CD4-positive, alpha-beta memory T cell (primary cell): ENCODE results near the gene RSKR. TPM values are rescaled to one million over a fixed set of nuclear protein-coding genes. Genes with fewer than 3 reads are reported as not detected.

ENCODE experiments used
- CTCF ChIA-PET: fragments of 350-600 bp; sonication (Branson Sonifier 250); formaldehyde crosslinking; loops from one replicate; lab custom pipeline; 2021; ENCODE audit warnings: inconsistent platforms; ENCODE audit not compliant: partially characterized antibody; lab: Charles Lee
- POLR2A ChIA-PET: fragments of 350-600 bp; sonication (Branson Sonifier 250); formaldehyde crosslinking; loops from one replicate; lab custom pipeline; 2021; ENCODE audit not compliant: partially characterized antibody; lab: Charles Lee
- DNase-seq, 5 donors: peaks; one replicate each; pipeline versions ENCODE4 v3.0.0 to v3.0.0-alpha.2; 2020 to 2022; ENCODE audit warnings: mixed read lengths in 1 of 5
- H3K27ac ChIP-seq: one replicate; pipeline ENCODE4 v1.7.0; 2013; ENCODE audit warnings: low read depth, low read length
- H3K27me3 ChIP-seq: 2 replicates; pipeline ENCODE4 v1.7.0; 2013; ENCODE audit warnings: mild to moderate bottlenecking, low read length, moderate library complexity; ENCODE audit not compliant: insufficient read depth
- H3K36me3 ChIP-seq: 2 replicates; pipeline ENCODE4 v1.7.0; 2013; ENCODE audit warnings: mild to moderate bottlenecking, low read length, moderate library complexity; ENCODE audit not compliant: insufficient read depth
- H3K4me1 ChIP-seq: 2 replicates; pipeline ENCODE4 v1.7.0; 2013; ENCODE audit warnings: mild to moderate bottlenecking, low read length, moderate library complexity; ENCODE audit not compliant: insufficient read depth
- H3K4me3 ChIP-seq, 2 donors: one replicate each; pipeline ENCODE4 v1.7.0; 2013; ENCODE audit warnings: low read length in 2 of 2, mild to moderate bottlenecking in 1 of 2
- H3K9me3 ChIP-seq, 2 donors: one replicate each; pipeline ENCODE4 v1.7.0; 2013; ENCODE audit warnings: low read length in 2 of 2, control low read depth in 1 of 2; ENCODE audit not compliant: control insufficient read depth in 1 of 2
- H3K27ac Mint-ChIP-seq, 7 donors: one replicate each; pipeline ENCODE4 v1.8.0; 2020 to 2021; ENCODE audit warnings: mixed read lengths in 7 of 7, mild to moderate bottlenecking in 6 of 7, inconsistent platforms in 3 of 7, moderate library complexity in 3 of 7
- H3K27me3 Mint-ChIP-seq, 2 donors: one replicate each; pipeline ENCODE4 v1.8.0; 2020 to 2021; ENCODE audit warnings: mixed read lengths in 2 of 2
- H3K36me3 Mint-ChIP-seq, 2 donors: one replicate each; pipeline ENCODE4 v1.8.0; 2020 to 2021; ENCODE audit warnings: mixed read lengths in 2 of 2, inconsistent platforms in 1 of 2, mild to moderate bottlenecking in 1 of 2
- H3K4me1 Mint-ChIP-seq, 4 donors: one replicate each; pipeline ENCODE4 v1.8.0; 2020 to 2021; ENCODE audit warnings: mixed read lengths in 4 of 4, mild to moderate bottlenecking in 1 of 4
- H3K4me3 Mint-ChIP-seq, 8 donors: one replicate each; pipeline ENCODE4 v1.8.0; 2020 to 2021; ENCODE audit warnings: mixed read lengths in 8 of 8, mild to moderate bottlenecking in 7 of 8, moderate library complexity in 6 of 8, inconsistent platforms in 3 of 8
- H3K9me3 Mint-ChIP-seq, 8 donors: one replicate each; pipeline ENCODE4 v1.8.0; 2020 to 2021; ENCODE audit warnings: mixed read lengths in 8 of 8, mild to moderate bottlenecking in 5 of 8, inconsistent platforms in 3 of 8, moderate library complexity in 1 of 8
- intact Hi-C: fragments of 100-400 bp; cut with micrococcal nuclease; formaldehyde crosslinking; loops from one replicate; pipeline ENCODE4 v1.15.1; 2023
- polyA plus RNA-seq, 2 donors: library from polyadenylated mRNA; unstranded; fragments of 300-500 nt; fragmentation: Illumina TruSeq; gene quantifications; one replicate each; pipeline ENCODE4 v1.2.3, GENCODE V29; 2021
- total RNA-seq, 2 experiments: library from RNA; stranded (reverse); gene quantifications; one replicate each; pipeline ENCODE4 v1.2.3, GENCODE V29; 2021

RSKR gene
- total and polyA plus RNA-seq, 4 experiments from 2014 or later = 27.2 to 29.6 TPM; not detected in 2

DNA sequence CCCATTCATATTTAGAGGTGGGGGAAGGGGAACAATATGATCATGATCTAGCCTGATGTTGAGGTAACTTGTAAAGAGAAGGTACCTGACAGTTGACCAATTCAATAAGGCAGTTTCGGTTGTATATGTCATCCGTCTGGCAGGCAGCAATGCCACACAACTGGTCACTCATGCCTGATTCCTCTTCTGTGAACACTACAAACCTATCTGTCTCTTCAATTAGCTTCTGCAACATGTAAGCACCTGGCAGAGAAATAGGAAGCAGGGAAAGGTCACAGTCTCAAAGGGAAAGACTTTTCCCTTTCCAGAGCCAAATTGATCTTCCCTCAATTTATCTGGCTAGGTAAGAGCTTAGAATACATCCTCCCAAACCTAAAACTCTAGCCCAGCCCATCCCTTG, 10.2 kb upstream of the RSKR start:
- H3K27me3 Mint-ChIP-seq = no peaks in the 10 kb centered on the region
- Histone ChIP-seq H3K27ac (no peak overlapping the region), H3K27me3 (no peaks in the 10 kb centered on the region), H3K9me3 (no peaks in the 10 kb centered on the region), H3K36me3 (peaks cover 67% of the 10 kb centered on the region), H3K4me1 (no peaks in the 10 kb centered on the region), H3K4me3 (no peak overlapping the region)
- DNase-seq = no peak
- no peaks in the 10 kb centered on the region for H3K9me3 Mint-ChIP-seq
- intact Hi-C loops = no loop called here
- peaks cover 0 to 5% (median 3%) of the 10 kb centered on the region in 4 donors for H3K4me1 Mint-ChIP-seq
- no peak overlapping the region for H3K4me3 Mint-ChIP-seq
- ChIA-PET POLR2A (no interaction called here), CTCF (interaction anchor here (0.7 to 1.0 kb wide), 2 partner anchors 12 to 13 kb away, joined by 3 read pairs; no protein-coding TSS in a partner anchor)
- H3K36me3 Mint-ChIP-seq = peaks cover 60 to 82% of the 10 kb centered on the region in 2 donors
- H3K27ac Mint-ChIP-seq = no peak overlapping the region

- intact Hi-C loops = no loop called here
- Histone ChIP-seq H3K4me1 (no peaks in the 10 kb centered on the region), H3K4me3 (no peak overlapping the region), H3K27me3 (no peaks in the 10 kb centered on the region), H3K27ac (no peak overlapping the region), H3K36me3 (peaks cover 71% of the 10 kb centered on the region), H3K9me3 (no peaks in the 10 kb centered on the region)
- H3K9me3 Mint-ChIP-seq = no peaks in the 10 kb centered on the region
- POLR2A ChIA-PET = interaction anchor here (0.6 to 1.1 kb wide), 2 partner anchors 23 to 52 kb away, joined by 3 read pairs; partner anchors contain the start of gene PIGS
- H3K27ac Mint-ChIP-seq = no peak overlapping the region
- CTCF ChIA-PET = interaction anchor here (0.7 to 2.3 kb wide), 5 partner anchors 9 to 23 kb away, joined by 3 to 8 read pairs (median 5); no protein-coding TSS in a partner anchor
- peaks cover 63 to 86% of the 10 kb centered on the region in 2 donors for H3K36me3 Mint-ChIP-seq
- no peak overlapping the region for H3K4me3 Mint-ChIP-seq
- no peaks in the 10 kb centered on the region for H3K27me3 Mint-ChIP-seq
- no peak for DNase-seq
- H3K4me1 Mint-ChIP-seq = peaks cover 0 to 5% (median 3%) of the 10 kb centered on the region in 4 donors
Observed at GRCh38 chr17:28623696-28624095, 9.7 kb upstream of the RSKR start.

DNA sequence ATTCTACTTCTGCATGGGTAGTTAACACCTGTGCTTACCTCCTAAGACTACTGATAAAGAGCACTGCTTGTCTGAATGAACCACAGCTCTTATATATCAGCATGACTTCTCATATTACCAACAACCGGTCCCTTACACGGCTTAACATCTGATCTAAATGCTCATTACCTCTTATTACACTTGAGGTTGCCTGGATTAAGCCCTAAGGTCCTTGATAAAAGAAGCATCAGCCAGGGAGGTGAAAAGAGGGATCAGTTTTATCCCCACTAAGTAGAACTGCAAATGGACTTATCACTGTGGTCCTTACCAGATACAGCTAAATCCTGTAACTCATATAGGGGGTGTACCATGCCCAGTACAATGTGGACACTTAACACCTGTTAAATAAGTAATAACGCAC, 8.2 kb upstream of the RSKR start:
- Mint-ChIP-seq H3K36me3 (peaks cover 64 to 87% of the 10 kb centered on the region in 2 donors), H3K27me3 (no peaks in the 10 kb centered on the region), H3K27ac (no peak overlapping the region), H3K4me1 (peaks cover 0 to 4% (median 2%) of the 10 kb centered on the region in 4 donors), H3K9me3 (no peaks in the 10 kb centered on the region), H3K4me3 (no peak overlapping the region)
- no peak overlapping the region for H3K4me3 ChIP-seq
- no peak for DNase-seq
- H3K9me3 ChIP-seq = no peaks in the 10 kb centered on the region
- CTCF ChIA-PET = interaction anchor here (1.0 to 2.3 kb wide), 5 partner anchors 9 to 105 kb away, joined by 3 to 8 read pairs (median 5); no protein-coding TSS in a partner anchor
- H3K36me3 ChIP-seq = peaks cover 79% of the 10 kb centered on the region
- POLR2A ChIA-PET = no interaction called here
- intact Hi-C loops = no loop called here
- H3K27me3 ChIP-seq = no peaks in the 10 kb centered on the region
- H3K4me1 ChIP-seq = no peaks in the 10 kb centered on the region
- H3K27ac ChIP-seq = no peak overlapping the region

GRCh38 chr17:28620010-28620409, 6.0 kb upstream of the RSKR start:
- Histone ChIP-seq H3K9me3 (no peaks in the 10 kb centered on the region), H3K36me3 (peaks cover 90% of the 10 kb centered on the region), H3K4me1 (no peaks in the 10 kb centered on the region), H3K27me3 (no peaks in the 10 kb centered on the region), H3K4me3 (no peak overlapping the region), H3K27ac (no peak overlapping the region)
- Mint-ChIP-seq H3K27ac (peak overlapping the region in 3 of 7 donors; percentile 17 to 48 (median 24)), H3K4me1 (peaks cover 0 to 1% (median 0%) of the 10 kb centered on the region in 4 donors), H3K9me3 (no peaks in the 10 kb centered on the region), H3K36me3 (peaks cover 72 to 94% of the 10 kb centered on the region in 2 donors), H3K27me3 (no peaks in the 10 kb centered on the region), H3K4me3 (no peak overlapping the region)
- no peak for DNase-seq
- CTCF ChIA-PET = no interaction called here
- intact Hi-C loops = no loop called here
- POLR2A ChIA-PET = no interaction called here

- POLR2A ChIA-PET = no interaction called here
- H3K9me3 Mint-ChIP-seq = no peaks in the 10 kb centered on the region
Observed at GRCh38 chr17:28618464-28618863, 4.5 kb upstream of the RSKR start.

DNA sequence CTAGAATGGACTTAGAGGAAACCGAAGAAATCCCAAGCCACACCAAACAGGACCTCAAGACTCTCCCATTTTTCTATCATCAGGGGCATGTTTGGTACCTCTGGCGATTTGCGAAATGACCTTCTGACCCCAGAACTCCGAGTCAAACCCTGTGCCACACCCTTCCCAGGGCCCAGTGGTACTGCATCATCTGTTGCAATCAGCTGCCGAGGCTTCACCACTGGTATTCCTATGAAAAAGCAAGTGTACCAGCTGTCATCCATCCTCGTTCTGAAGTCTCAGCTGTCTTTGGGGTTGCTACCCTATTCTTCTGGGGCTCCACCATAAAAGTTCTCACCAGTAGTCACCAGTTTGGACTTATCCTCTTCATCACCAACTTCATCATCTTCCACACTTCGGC, 2.3 kb upstream of the RSKR start:
- Histone ChIP-seq H3K4me1 (no peaks in the 10 kb centered on the region), H3K27ac (no peak overlapping the region), H3K4me3 (no peak overlapping the region), H3K36me3 (peaks cover 59% of the 10 kb centered on the region), H3K9me3 (no peaks in the 10 kb centered on the region), H3K27me3 (no peaks in the 10 kb centered on the region)
- H3K36me3 Mint-ChIP-seq = peaks cover 52 to 87% of the 10 kb centered on the region in 2 donors
- H3K4me3 Mint-ChIP-seq = no peak overlapping the region
- intact Hi-C loops = no loop called here
- no peaks in the 10 kb centered on the region for H3K27me3 Mint-ChIP-seq
- DNase-seq = no peak
- peaks cover 4 to 13% (median 10%) of the 10 kb centered on the region in 4 donors for H3K4me1 Mint-ChIP-seq
- no peaks in the 10 kb centered on the region for H3K9me3 Mint-ChIP-seq
- H3K27ac Mint-ChIP-seq = no peak overlapping the region
- ChIA-PET CTCF (interaction anchor here (6.8 kb wide), 1 partner anchor 120 kb away, joined by 51 read pairs; no protein-coding TSS in a partner anchor), POLR2A (interaction anchor here (1.5 kb wide), 1 partner anchor 29 kb away, joined by 4 read pairs; the partner anchor contains the start of gene BLTP2)

More at GRCh38 chr17:28618464-28618863, 4.5 kb upstream of the RSKR start:
- Mint-ChIP-seq H3K4me1 (peaks cover 0 to 3% (median 2%) of the 10 kb centered on the region in 4 donors), H3K4me3 (no peak overlapping the region), H3K27me3 (no peaks in the 10 kb centered on the region), H3K36me3 (peaks cover 67 to 93% of the 10 kb centered on the region in 2 donors), H3K27ac (no peak overlapping the region)
- Histone ChIP-seq H3K4me3 (no peak overlapping the region), H3K36me3 (peaks cover 79% of the 10 kb centered on the region), H3K27me3 (no peaks in the 10 kb centered on the region), H3K4me1 (no peaks in the 10 kb centered on the region), H3K27ac (no peak overlapping the region), H3K9me3 (no peaks in the 10 kb centered on the region)
- CTCF ChIA-PET = interaction anchor here (1.0 to 1.1 kb wide), 4 partner anchors 16 to 131 kb away, joined by 3 to 5 read pairs (median 3); no protein-coding TSS in a partner anchor
- DNase-seq = no peak
- intact Hi-C loops = no loop called here

DNA sequence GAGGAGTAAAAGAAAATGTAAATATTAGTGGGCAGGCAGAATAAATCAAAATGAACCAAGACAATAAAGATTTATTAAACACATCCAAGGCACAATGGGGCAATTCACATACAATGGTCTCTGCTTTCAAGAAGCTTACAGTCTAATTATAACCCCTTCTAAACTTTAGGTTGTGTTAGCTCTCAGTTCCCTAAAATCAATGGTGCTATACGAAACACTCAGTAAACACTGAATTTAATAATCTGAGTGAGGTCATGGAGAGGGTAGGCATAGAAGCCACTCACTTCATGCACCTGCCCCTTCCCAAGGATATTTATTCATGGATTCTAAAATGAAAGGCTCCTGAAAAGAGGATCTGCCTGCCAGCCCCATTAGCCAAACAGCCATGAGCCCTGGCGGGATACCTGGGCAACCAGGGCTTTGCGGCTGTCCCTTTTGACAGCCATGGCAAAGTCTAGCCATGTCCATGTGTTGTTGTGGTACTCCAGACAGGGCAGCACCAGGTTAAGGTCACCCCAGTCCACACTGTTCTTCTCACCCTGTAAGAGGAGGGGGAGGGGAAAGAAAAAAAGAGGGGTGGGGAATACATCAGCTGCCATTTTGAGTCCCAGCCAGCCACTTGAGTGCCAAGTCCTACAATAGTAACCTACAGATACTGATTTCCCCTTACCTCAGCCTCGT, 1.4 kb upstream of the RSKR start:
- DNase-seq = no peak
- ChIA-PET CTCF (interaction anchor here (1.1 to 6.8 kb wide), 2 partner anchors 68 to 119 kb away, joined by 3 to 51 read pairs; no protein-coding TSS in a partner anchor), POLR2A (interaction anchor here (1.5 kb wide), 1 partner anchor 30 kb away, joined by 4 read pairs; the partner anchor contains the start of gene BLTP2)
- peaks cover 50% of the 10 kb centered on the region for H3K36me3 ChIP-seq
- no peaks in the 10 kb centered on the region for H3K9me3 Mint-ChIP-seq
- no peaks in the 10 kb centered on the region for H3K9me3 ChIP-seq
- H3K27me3 ChIP-seq = no peaks in the 10 kb centered on the region
- H3K27ac ChIP-seq = no peak overlapping the region
- H3K36me3 Mint-ChIP-seq = peaks cover 44 to 82% of the 10 kb centered on the region in 2 donors
- no peak overlapping the region for H3K4me3 ChIP-seq
- H3K4me3 Mint-ChIP-seq = no peak overlapping the region
- H3K4me1 Mint-ChIP-seq = peaks cover 4 to 13% (median 10%) of the 10 kb centered on the region in 4 donors
- intact Hi-C loops = no loop called here
- no peaks in the 10 kb centered on the region for H3K4me1 ChIP-seq
- H3K27ac Mint-ChIP-seq = no peak overlapping the region
- H3K27me3 Mint-ChIP-seq = no peaks in the 10 kb centered on the region
